ENCODE data around the gene PDF. TPM values are rescaled to one million over a fixed set of nuclear protein-coding genes. Genes with fewer than 3 reads are reported as not detected.
A peak's percentile ranks its signal among the peaks of the same experiment; 100 is the strongest.

PDF gene
- total and polyA plus RNA-seq, 2 of the 13 experiments (the other 11 are each of a cell fraction or from before 2014, with no cell fraction given) = 12.4 to 48.8 TPM

DNA sequence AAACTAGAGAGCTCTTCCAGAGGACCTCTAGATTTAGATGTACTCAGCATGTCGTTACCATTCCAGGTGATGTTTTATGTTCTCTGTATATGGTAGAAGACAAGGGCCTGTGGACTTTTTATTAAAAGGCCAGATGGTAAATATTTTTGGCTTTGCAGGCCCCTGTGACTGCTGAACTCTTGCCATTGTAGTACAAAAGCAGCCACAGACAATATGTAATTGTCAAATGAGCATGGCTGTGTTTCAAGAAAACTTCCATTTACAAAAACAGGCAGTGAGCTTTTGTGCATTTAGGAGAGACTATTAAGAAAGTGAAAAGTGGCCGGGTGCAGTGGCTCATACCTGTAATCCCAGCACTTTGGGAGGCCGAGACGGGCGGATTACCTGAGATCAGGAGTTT, 13.8 kb upstream of the PDF start:
- in situ Hi-C loops (cut with HindIII; ENCODE audit: extremely low pct_ligation_motif_present, low pct_unique_long_range_greater_than_20kb) (no loop called here), intact Hi-C loops (cut with micrococcal nuclease; ENCODE audit: unreplicated experiment) (no loop called here)
- no peak overlapping the region for H3K4me3 ChIP-seq (replicated peaks in 1 of 3; ENCODE audit: insufficient read depth in 1 of 3, low read depth in 2 of 3, low read length in 3 of 3)
- no peak overlapping the region for H2AFZ ChIP-seq (ENCODE audit: low read length)
- WGBS (ENCODE audit: low lambda C conversion rate) = 98% methylated on average over 5 of the region's 5 CpGs
- no peaks in the 10 kb centered on the region for H3K9me3 ChIP-seq (ENCODE audit: low read length)
- no peaks in the 10 kb centered on the region; a peak in 1 of 5 replicates for H3K27me3 ChIP-seq (ENCODE audit: control insufficient read depth in 1 of 2, insufficient read depth in 2 of 2, low read length in 2 of 2)
- H3K79me2 ChIP-seq (ENCODE audit: insufficient read depth, low read length) = peaks cover 29% of the 10 kb centered on the region
- H3K27ac ChIP-seq (ENCODE audit: extremely low read length, insufficient read depth, low read length) = no peak overlapping the region
- peaks cover 8 to 24% of the 10 kb centered on the region in 2 experiments for H3K36me3 ChIP-seq (replicated peaks in 1 of 2; ENCODE audit: control insufficient read depth in 1 of 2, insufficient read depth in 2 of 2, low read length in 2 of 2)
- no peaks in the 10 kb centered on the region for H4K20me1 ChIP-seq (ENCODE audit: insufficient read depth, low read length)
- ATAC-seq = no peak
- CTCF ChIA-PET (ENCODE audit: low intra/inter-chr PET ratio, low total read pairs) = no interaction called here
- no TSS peak for BruUV-seq (replicated peaks)
- no peak for DNase-seq (ENCODE audit: low spot score)
- no peak for FAIRE-seq
- H3K4me2 ChIP-seq (ENCODE audit: low read depth, low read length) = no peak overlapping the region
- POLR2A ChIA-PET = interaction anchor here (1.6 kb wide), 1 partner anchor 156 kb away, joined by 3 read pairs; no protein-coding TSS in a partner anchor
- no peak for TF ChIP-seq ZNF572 (CRISPR knock-in tag; IDR thresholded peaks at IDR 0.05)
- TF ChIP-seq CBFB (CRISPR knock-in tag; IDR thresholded peaks at IDR 0.05) = no peak
- no peak for TF ChIP-seq NAIF1 (CRISPR knock-in tag; IDR thresholded peaks at IDR 0.05; ENCODE audit: borderline replicate concordance)
- TF ChIP-seq POLR2G (IDR thresholded peaks at IDR 0.05; ENCODE audit: low read depth, low read length) = 0 out of 2 replicates have a peak, but pooled peaks have one; percentile 20
- H3K9ac ChIP-seq (ENCODE audit: insufficient read depth, low read depth, low read length) = no peak overlapping the region
- peaks cover 20% of the 10 kb centered on the region for H3K4me1 ChIP-seq (ENCODE audit: insufficient read depth, low read length)

DNA sequence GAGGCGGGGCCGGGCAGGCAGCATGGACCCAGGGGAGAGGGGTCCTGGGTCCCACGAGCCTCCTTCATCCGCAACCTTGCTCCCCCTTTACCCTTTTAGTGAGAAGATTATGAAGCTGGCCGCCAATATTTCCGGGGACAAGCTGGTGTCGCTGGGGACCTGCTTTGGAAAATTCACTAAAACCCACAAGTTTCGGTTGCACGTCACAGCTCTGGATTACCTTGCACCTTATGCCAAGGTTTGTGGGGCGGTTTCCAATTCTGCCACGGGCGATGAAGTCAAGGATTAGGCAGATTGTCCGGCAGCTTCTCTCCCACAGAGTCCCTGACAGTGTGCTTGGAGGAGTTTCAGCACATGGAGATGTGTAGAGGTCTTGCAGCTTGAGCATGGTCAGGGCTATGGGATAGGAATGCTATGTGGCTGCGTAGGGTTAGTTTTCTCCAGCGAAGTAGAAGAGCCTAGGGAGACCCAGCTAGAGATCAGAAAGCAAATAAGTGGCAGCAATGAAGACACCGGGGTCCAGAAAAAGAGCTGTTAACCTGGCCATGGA, 9.8 kb upstream of the PDF start:
- under 1% methylated on average over 13 of the region's 16 CpGs for WGBS (ENCODE audit: low lambda C conversion rate)
- Histone ChIP-seq H3K79me2 (ENCODE audit: insufficient read depth, low read length) (peaks cover 46% of the 10 kb centered on the region), H3K36me3 (replicated peaks in 1 of 2; ENCODE audit: control insufficient read depth in 1 of 2, insufficient read depth in 2 of 2, low read length in 2 of 2) (peaks cover 12 to 38% of the 10 kb centered on the region in 2 experiments), H3K4me2 (ENCODE audit: low read depth, low read length) (peak overlapping the region; percentile 98), H4K20me1 (ENCODE audit: insufficient read depth, low read length) (no peaks in the 10 kb centered on the region), H3K4me3 (replicated peaks in 1 of 3; ENCODE audit: insufficient read depth in 1 of 3, low read depth in 2 of 3, low read length in 3 of 3) (peak overlapping the region; percentile 79 to 94 (median 86)), H3K9me3 (ENCODE audit: low read length) (no peaks in the 10 kb centered on the region), H3K4me1 (ENCODE audit: insufficient read depth, low read length) (peaks cover 39% of the 10 kb centered on the region), H2AFZ (ENCODE audit: low read length) (no peak overlapping the region), H3K9ac (ENCODE audit: insufficient read depth, low read depth, low read length) (peak overlapping the region; percentile 91), H3K27ac (ENCODE audit: extremely low read length, insufficient read depth, low read length) (peak overlapping the region; percentile 86), H3K27me3 (ENCODE audit: control insufficient read depth in 1 of 2, insufficient read depth in 2 of 2, low read length in 2 of 2) (no peaks in the 10 kb centered on the region; a peak in 1 of 5 replicates)
- TSS peak; percentile 78 for BruUV-seq (replicated peaks)
- ChIA-PET CTCF (ENCODE audit: low intra/inter-chr PET ratio, low total read pairs) (interaction anchor here (0.8 to 1.6 kb wide), 3 partner anchors 10 to 28 kb away, joined by 3 to 10 read pairs (median 4); partner anchors contain the start of genes PDF and VPS4A), POLR2A (interaction anchor here (1.0 to 6.0 kb wide), 6 partner anchors 11 to 414 kb away, joined by 3 to 52 read pairs (median 4); partner anchors contain the start of genes NOB1, PDF, TMED6 and VPS4A)
- FAIRE-seq = no peak
- peak; percentile 45 for ATAC-seq
- intact Hi-C loops (cut with micrococcal nuclease; ENCODE audit: unreplicated experiment) (no loop called here), in situ Hi-C loops (cut with HindIII; ENCODE audit: extremely low pct_ligation_motif_present, low pct_unique_long_range_greater_than_20kb) (no loop called here)
- DNase-seq (ENCODE audit: low spot score) = no peak
- no peak for TF ChIP-seq MAZ (IDR thresholded peaks at IDR 0.05; ENCODE audit: borderline replicate concordance, low read depth, low read length)
- 0 out of 2 replicates have a peak, but pooled peaks have one; percentile 0 for TF ChIP-seq MAZ (CRISPR knock-in tag; IDR thresholded peaks at IDR 0.05; ENCODE audit: low read depth)
- 0 out of 2 replicates have a peak, but pooled peaks have one; percentile 19 for TF ChIP-seq HES4 (CRISPR knock-in tag; IDR thresholded peaks at IDR 0.05; ENCODE audit: borderline replicate concordance)
- TF ChIP-seq, protein P1, sequence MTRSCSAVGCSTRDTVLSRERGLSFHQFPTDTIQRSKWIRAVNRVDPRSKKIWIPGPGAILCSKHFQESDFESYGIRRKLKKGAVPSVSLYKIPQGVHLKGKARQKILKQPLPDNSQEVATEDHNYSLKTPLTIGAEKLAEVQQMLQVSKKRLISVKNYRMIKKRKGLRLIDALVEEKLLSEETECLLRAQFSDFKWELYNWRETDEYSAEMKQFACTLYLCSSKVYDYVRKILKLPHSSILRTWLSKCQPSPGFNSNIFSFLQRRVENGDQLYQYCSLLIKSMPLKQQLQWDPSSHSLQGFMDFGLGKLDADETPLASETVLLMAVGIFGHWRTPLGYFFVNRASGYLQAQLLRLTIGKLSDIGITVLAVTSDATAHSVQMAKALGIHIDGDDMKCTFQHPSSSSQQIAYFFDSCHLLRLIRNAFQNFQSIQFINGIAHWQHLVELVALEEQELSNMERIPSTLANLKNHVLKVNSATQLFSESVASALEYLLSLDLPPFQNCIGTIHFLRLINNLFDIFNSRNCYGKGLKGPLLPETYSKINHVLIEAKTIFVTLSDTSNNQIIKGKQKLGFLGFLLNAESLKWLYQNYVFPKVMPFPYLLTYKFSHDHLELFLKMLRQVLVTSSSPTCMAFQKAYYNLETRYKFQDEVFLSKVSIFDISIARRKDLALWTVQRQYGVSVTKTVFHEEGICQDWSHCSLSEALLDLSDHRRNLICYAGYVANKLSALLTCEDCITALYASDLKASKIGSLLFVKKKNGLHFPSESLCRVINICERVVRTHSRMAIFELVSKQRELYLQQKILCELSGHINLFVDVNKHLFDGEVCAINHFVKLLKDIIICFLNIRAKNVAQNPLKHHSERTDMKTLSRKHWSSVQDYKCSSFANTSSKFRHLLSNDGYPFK (CRISPR knock-in tag; IDR thresholded peaks at IDR 0.05; ENCODE audit: borderline replicate concordance) = no peak
- TF ChIP-seq, protein P2, sequence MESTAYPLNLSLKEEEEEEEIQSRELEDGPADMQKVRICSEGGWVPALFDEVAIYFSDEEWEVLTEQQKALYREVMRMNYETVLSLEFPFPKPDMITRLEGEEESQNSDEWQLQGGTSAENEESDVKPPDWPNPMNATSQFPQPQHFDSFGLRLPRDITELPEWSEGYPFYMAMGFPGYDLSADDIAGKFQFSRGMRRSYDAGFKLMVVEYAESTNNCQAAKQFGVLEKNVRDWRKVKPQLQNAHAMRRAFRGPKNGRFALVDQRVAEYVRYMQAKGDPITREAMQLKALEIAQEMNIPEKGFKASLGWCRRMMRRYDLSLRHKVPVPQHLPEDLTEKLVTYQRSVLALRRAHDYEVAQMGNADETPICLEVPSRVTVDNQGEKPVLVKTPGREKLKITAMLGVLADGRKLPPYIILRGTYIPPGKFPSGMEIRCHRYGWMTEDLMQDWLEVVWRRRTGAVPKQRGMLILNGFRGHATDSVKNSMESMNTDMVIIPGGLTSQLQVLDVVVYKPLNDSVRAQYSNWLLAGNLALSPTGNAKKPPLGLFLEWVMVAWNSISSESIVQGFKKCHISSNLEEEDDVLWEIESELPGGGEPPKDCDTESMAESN (CRISPR knock-in tag; conservative IDR thresholded peaks at IDR 0.05) = 0 out of 2 replicates have a peak, but pooled peaks have one; percentile 19
